ENCODE results near the gene PMEPA1.

GRCh38 chr20:57738484-57738883 is 28.7 kb upstream of the PMEPA1 start:
- no peak for TF ChIP-seq POLR2A (IDR thresholded peaks at IDR 0.05)
- TF ChIP-seq CTCF (IDR thresholded peaks at IDR 0.05 in 8 of 11, conservative IDR thresholded peaks at IDR 0.05 in 3 of 11) = no peak
